Bronchial epithelial cell (primary cell): Measurements from ENCODE around the gene FOXD3. TPM values are rescaled to one million over a fixed set of nuclear protein-coding genes. Genes with fewer than 3 reads are reported as not detected.
A peak's percentile ranks its signal among the peaks of the same experiment; 100 is the strongest.

ENCODE experiments used
- DNase-seq: peaks from one replicate; pipeline ENCODE4 v3.0.0-alpha.2; 2010; ENCODE audit warnings: low read depth
- FAIRE-seq: peaks from 2 replicates; lab custom pipeline; 2011; peaks lifted over from hg19 to GRCh38; lab: Jason Lieb, UNC
- H3K27me3 ChIP-seq: 2 replicates; pipeline ENCODE4 v1.5.1; 2011; ENCODE audit warnings: low read length; ENCODE audit not compliant: control insufficient read depth, insufficient read depth
- H3K36me3 ChIP-seq: 2 replicates; pipeline ENCODE4 v1.5.1; 2011; ENCODE audit warnings: low read length; ENCODE audit not compliant: control insufficient read depth, insufficient read depth
- H3K4me3 ChIP-seq: 2 replicates; pipeline ENCODE4 v1.5.1; 2011; ENCODE audit warnings: mild to moderate bottlenecking, low read depth, low read length, control low read depth
- CTCF ChIP-seq: IDR thresholded peaks from 2 replicates; pipeline ENCODE4 v1.5.1; 2011; ENCODE audit warnings: mild to moderate bottlenecking, moderate library complexity, low read length, control low read depth, inconsistent platforms; ENCODE audit not compliant: insufficient read depth, severe bottlenecking
- total RNA-seq: library from RNA; depleted of rRNA; stranded (reverse); fragments of >200 nt; gene quantifications from 2 replicates; pipeline ENCODE4 v1.2.1, GENCODE V29; 2014

FOXD3 gene
- total RNA-seq, 1 donor from 2014 or later, result not detected

- no peaks in the 10 kb centered on the region for H3K36me3 ChIP-seq
- H3K4me3 ChIP-seq, result no peak overlapping the region
- FAIRE-seq (no peak), DNase-seq (no peak)
- no peak for TF ChIP-seq CTCF
- H3K27me3 ChIP-seq, result no peaks in the 10 kb centered on the region
Observed at GRCh38 chr1:63277195-63278192, 44.9 kb upstream of the FOXD3 start.

- FAIRE-seq (no peak), DNase-seq (no peak)
- TF ChIP-seq CTCF, result no peak
- Histone ChIP-seq H3K4me3 (no peak overlapping the region), H3K27me3 (no peaks in the 10 kb centered on the region), H3K36me3 (no peaks in the 10 kb centered on the region)
Observed at GRCh38 chr1:63281753-63282152, 40.6 kb upstream of the FOXD3 start.

- no peak overlapping the region for H3K4me3 ChIP-seq
- H3K27me3 ChIP-seq, result no peaks in the 10 kb centered on the region
- DNase-seq, result no peak
- TF ChIP-seq CTCF, result no peak
- no peaks in the 10 kb centered on the region for H3K36me3 ChIP-seq
- FAIRE-seq, result no peak
Observed at GRCh38 chr1:63289135-63289534, 33.2 kb upstream of the FOXD3 start.

GRCh38 chr1:63294803-63295594 is 27.4 kb upstream of the FOXD3 start:
- TF ChIP-seq CTCF, result no peak
- H3K27me3 ChIP-seq, result no peaks in the 10 kb centered on the region
- H3K4me3 ChIP-seq, result no peak overlapping the region
- FAIRE-seq (peak; percentile 81), DNase-seq (no peak)
- no peaks in the 10 kb centered on the region for H3K36me3 ChIP-seq

- no peak for TF ChIP-seq CTCF
- no peaks in the 10 kb centered on the region for H3K27me3 ChIP-seq
- FAIRE-seq, result no peak
Observed at GRCh38 chr1:63304410-63304809, 18.0 kb upstream of the FOXD3 start.

More at GRCh38 chr1:63304410-63304809, 18.0 kb upstream of the FOXD3 start:
- no peaks in the 10 kb centered on the region for H3K36me3 ChIP-seq
- DNase-seq, result no peak
- no peak overlapping the region for H3K4me3 ChIP-seq
